DMS53 treated with DMSO at 0.1 percent for 48 hours (cell line): ENCODE results near the gene KLF15.

Experiments
- DNase-seq: peaks from one replicate; lab custom pipeline; 2025; ENCODE audit not compliant: unreplicated experiment; lab: John Stamatoyannopoulos, UW

KLF15 gene

GRCh38 chr3:126389794-126390146, 32.6 kb upstream of the KLF15 start:
- no peak for DNase-seq

- peak; percentile 76 for DNase-seq
Observed at GRCh38 chr3:126389112-126389793, 32.0 kb upstream of the KLF15 start.

GRCh38 chr3:126381966-126382365, 24.8 kb upstream of the KLF15 start:
- no peak for DNase-seq

- no peak for DNase-seq
Observed at GRCh38 chr3:126380011-126380768, 23.0 kb upstream of the KLF15 start.

- no peak for DNase-seq
Observed at GRCh38 chr3:126378341-126378751, 21.1 kb upstream of the KLF15 start.

GRCh38 chr3:126377211-126377610, 20.0 kb upstream of the KLF15 start:
- no peak for DNase-seq

GRCh38 chr3:126376444-126376843, 19.2 kb upstream of the KLF15 start:
- DNase-seq, result no peak

GRCh38 chr3:126375835-126376331, 18.7 kb upstream of the KLF15 start:
- DNase-seq, result no peak

- no peak for DNase-seq
Observed at GRCh38 chr3:126373682-126374601, 16.7 kb upstream of the KLF15 start.

GRCh38 chr3:126373146-126373613, 16.0 kb upstream of the KLF15 start:
- DNase-seq, result no peak

- no peak for DNase-seq
Observed at GRCh38 chr3:126372413-126373145, 15.4 kb upstream of the KLF15 start.

GRCh38 chr3:126371096-126371705, 14.0 kb upstream of the KLF15 start:
- no peak for DNase-seq

GRCh38 chr3:126370606-126371005, 13.4 kb upstream of the KLF15 start:
- DNase-seq, result no peak

GRCh38 chr3:126370055-126370454, 12.8 kb upstream of the KLF15 start:
- DNase-seq, result no peak

GRCh38 chr3:126369490-126369889, 12.3 kb upstream of the KLF15 start:
- no peak for DNase-seq

- DNase-seq, result no peak
Observed at GRCh38 chr3:126367316-126367805, 10.2 kb upstream of the KLF15 start.

GRCh38 chr3:126365351-126366277, 8.4 kb upstream of the KLF15 start:
- no peak for DNase-seq

GRCh38 chr3:126364731-126365301, 7.6 kb upstream of the KLF15 start:
- no peak for DNase-seq
